PC-9 (cell line): ENCODE results near the gene PRDM2. TPM values are rescaled to one million over a fixed set of nuclear protein-coding genes. Genes with fewer than 3 reads are reported as not detected.

Experiments used
- BruUV-seq: library from RNA; stranded (reverse); fragments of 400-500 nt; replicated peaks from 2 replicates; lab custom pipeline; 2021; lab: Mats Ljungman, UMichigan
- CTCF ChIA-PET: fragments of 300-600 bp; sonication (Branson Sonifier 250); formaldehyde crosslinking; loops from one replicate; lab custom pipeline; 2022; ENCODE audit warnings: antibody characterized with exemption; lab: Charles Lee
- POLR2A ChIA-PET: fragments of 300-600 bp; sonication (Branson Sonifier 250); formaldehyde crosslinking; loops from one replicate; lab custom pipeline; 2022; ENCODE audit warnings: antibody characterized with exemption; ENCODE audit not compliant: unreplicated experiment; lab: Charles Lee
- DNase-seq, 2 experiments: peaks; one replicate each; pipeline versions ENCODE4 v3.0.0 to v3.0.0-alpha.2; 2015 to 2022; ENCODE audit warnings: mixed read lengths in 1 of 2
- H2AFZ ChIP-seq: fragments of 200-600 bp; sonication (generic); 2 replicates; pipeline ENCODE4 v1.8.1; 2017; ENCODE audit warnings: antibody characterized with exemption
- H3F3A ChIP-seq: fragments of 200-600 bp; sonication (generic); 2 replicates; pipeline ENCODE4 v1.8.1; 2017; ENCODE audit warnings: antibody characterized with exemption, mild to moderate bottlenecking, low read depth; ENCODE audit not compliant: insufficient read depth
- H3K27ac ChIP-seq: fragments of 200-600 bp; sonication (generic); 2 replicates; pipeline ENCODE4 v1.6.1; 2016; ENCODE audit warnings: mixed run types
- H3K27me3 ChIP-seq: fragments of 200-600 bp; sonication (generic); 2 replicates; pipeline ENCODE4 v1.6.1; 2016; ENCODE audit warnings: low read depth, mixed run types; ENCODE audit not compliant: insufficient read depth
- H3K36me3 ChIP-seq: fragments of 200-600 bp; sonication (generic); 2 replicates; pipeline ENCODE4 v1.6.1; 2016; ENCODE audit warnings: low read depth, mixed run types
- H3K4me1 ChIP-seq: fragments of 200-600 bp; sonication (generic); replicated peaks from 2 replicates; pipeline ENCODE4 v1.6.1; 2016; ENCODE audit warnings: mixed run types; ENCODE audit not compliant: insufficient read depth
- H3K4me2 ChIP-seq: fragments of 200-600 bp; sonication (generic); 2 replicates; pipeline ENCODE4 v1.6.1; 2017; ENCODE audit warnings: mixed run types
- H3K4me3 ChIP-seq: fragments of 200-600 bp; sonication (generic); 2 replicates; pipeline ENCODE4 v1.6.1; 2016; ENCODE audit warnings: mixed run types
- H3K79me2 ChIP-seq: fragments of 200-600 bp; sonication (generic); 2 replicates; pipeline ENCODE4 v1.6.1; 2017; ENCODE audit warnings: low read depth, mixed run types
- H3K9me2 ChIP-seq: fragments of 200-600 bp; sonication (generic); 2 replicates; pipeline ENCODE4 v1.8.1; 2017; ENCODE audit warnings: mild to moderate bottlenecking; ENCODE audit not compliant: insufficient read depth
- H3K9me3 ChIP-seq: fragments of 200-600 bp; sonication (generic); 2 replicates; pipeline ENCODE4 v1.8.1; 2016; ENCODE audit warnings: low read depth; ENCODE audit not compliant: insufficient read depth
- H4K20me1 ChIP-seq: fragments of 200-600 bp; sonication (generic); 2 replicates; pipeline ENCODE4 v1.8.1; 2017; ENCODE audit not compliant: insufficient read depth
- CTCF ChIP-seq: fragments of 200-600 bp; sonication (generic); conservative IDR thresholded peaks from 2 replicates; pipeline ENCODE4 v1.6.1; 2017; ENCODE audit warnings: mixed run types, antibody characterized with exemption, mild to moderate bottlenecking, moderate library complexity
- EZH2 ChIP-seq: fragments of 200-600 bp; sonication (generic); IDR thresholded peaks from 2 replicates; pipeline ENCODE4 v1.8.0; 2017; ENCODE audit warnings: antibody characterized with exemption, low read depth
- intact Hi-C: fragments of 100-400 bp; cut with micrococcal nuclease; formaldehyde crosslinking; loops from one replicate; pipeline ENCODE4 v1.10.0; 2022; ENCODE audit not compliant: unreplicated experiment
- total RNA-seq: library from RNA; stranded (reverse); gene quantifications from 2 replicates; pipeline ENCODE4 v1.2.3, GENCODE V29; 2021

PRDM2 gene
- total RNA-seq, 1 experiment from 2014 or later = 32.1 TPM

- intact Hi-C loops = no loop called here
- Histone ChIP-seq H3K9me2 (no peaks in the 10 kb centered on the region), H3K27ac (no peak overlapping the region), H2AFZ (no peak overlapping the region), H3K4me1 (no peaks in the 10 kb centered on the region), H3K4me2 (no peak overlapping the region), H3K36me3 (no peaks in the 10 kb centered on the region), H3F3A (no peaks in the 10 kb centered on the region), H3K4me3 (no peak overlapping the region), H3K79me2 (no peaks in the 10 kb centered on the region), H3K9me3 (no peaks in the 10 kb centered on the region), H3K27me3 (no peaks in the 10 kb centered on the region), H4K20me1 (no peaks in the 10 kb centered on the region)
- ChIA-PET CTCF (no interaction called here), POLR2A (no interaction called here)
- no peak for DNase-seq
- no peak for TF ChIP-seq EZH2
- no peak for TF ChIP-seq CTCF
- BruUV-seq = no TSS peak
Measured at GRCh38 chr1:13823126-13823880, 123.3 kb downstream of the PRDM2 start.

- no peaks in the 10 kb centered on the region for H3F3A ChIP-seq
- H4K20me1 ChIP-seq = no peaks in the 10 kb centered on the region
- H3K9me3 ChIP-seq = no peaks in the 10 kb centered on the region
- POLR2A ChIA-PET = no interaction called here
- no peaks in the 10 kb centered on the region for H3K9me2 ChIP-seq
- no peak for DNase-seq
- H2AFZ ChIP-seq = no peak overlapping the region
- no peak overlapping the region for H3K4me2 ChIP-seq
- no peak overlapping the region for H3K27ac ChIP-seq
- CTCF ChIA-PET = no interaction called here
- no peaks in the 10 kb centered on the region for H3K36me3 ChIP-seq
- no peaks in the 10 kb centered on the region for H3K79me2 ChIP-seq
- no TSS peak for BruUV-seq
- TF ChIP-seq EZH2 (no peak), CTCF (no peak)
- H3K4me3 ChIP-seq = no peak overlapping the region
- intact Hi-C loops = no loop called here
- no peaks in the 10 kb centered on the region for H3K27me3 ChIP-seq
- no peaks in the 10 kb centered on the region for H3K4me1 ChIP-seq
Measured at GRCh38 chr1:13823936-13824335, 123.9 kb downstream of the PRDM2 start.

GRCh38 chr1:13824626-13825025, 124.6 kb downstream of the PRDM2 start:
- Histone ChIP-seq H3K36me3 (no peaks in the 10 kb centered on the region), H3K4me2 (no peak overlapping the region), H3K4me1 (no peaks in the 10 kb centered on the region), H3K4me3 (no peak overlapping the region), H2AFZ (no peak overlapping the region), H3K9me2 (no peaks in the 10 kb centered on the region), H3K79me2 (no peaks in the 10 kb centered on the region), H3K27me3 (no peaks in the 10 kb centered on the region), H4K20me1 (no peaks in the 10 kb centered on the region), H3K9me3 (no peaks in the 10 kb centered on the region), H3F3A (no peaks in the 10 kb centered on the region), H3K27ac (no peak overlapping the region)
- intact Hi-C loops = loop anchor here (1.0 kb wide), 1 partner anchor 159 kb away; no protein-coding TSS in a partner anchor
- DNase-seq = no peak
- no TSS peak for BruUV-seq
- no peak for TF ChIP-seq EZH2
- TF ChIP-seq CTCF = no peak
- POLR2A ChIA-PET = no interaction called here
- CTCF ChIA-PET = no interaction called here
